NCI-H345 (cell line): Measurements from ENCODE around the gene ZNF853.
"Not testable (repeated sequence)": the region's sequence is repeated elsewhere in the genome, so short reads cannot be mapped to it uniquely, and the experiment has no call there.

Experiments used
- DNase-seq: peaks from one replicate; lab custom pipeline; 2025; lab: John Stamatoyannopoulos, UW

The ZNF853 gene

GRCh38 chr7:6614953-6615722, at the start of gene ZNF853:
ZNF853 (plus strand) TSS chr7:6615610; CDS start chr7:6616175, 565 bp downstream.
- peak; percentile 22 for DNase-seq

DNA sequence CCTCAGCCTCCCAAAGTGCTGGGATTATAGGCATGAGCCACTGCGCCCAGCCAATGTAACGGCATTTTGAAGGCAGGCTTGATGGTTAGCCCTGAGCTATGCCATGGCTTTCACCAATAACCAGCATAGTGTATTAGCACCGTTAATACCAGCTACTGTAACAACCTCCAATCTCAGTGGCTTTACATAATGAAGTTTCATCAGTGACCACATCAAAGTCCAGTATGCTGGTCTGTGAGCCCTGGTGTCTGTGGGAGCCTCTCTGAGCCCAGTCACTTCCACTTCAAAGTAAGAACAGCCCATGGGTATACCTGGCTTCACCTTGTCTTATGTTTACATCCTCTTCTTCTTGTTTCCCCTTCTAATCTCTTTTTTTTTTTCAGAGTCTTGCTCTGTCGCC, 49.8 kb upstream of the ZNF853 start:
- no peak for DNase-seq

DNA sequence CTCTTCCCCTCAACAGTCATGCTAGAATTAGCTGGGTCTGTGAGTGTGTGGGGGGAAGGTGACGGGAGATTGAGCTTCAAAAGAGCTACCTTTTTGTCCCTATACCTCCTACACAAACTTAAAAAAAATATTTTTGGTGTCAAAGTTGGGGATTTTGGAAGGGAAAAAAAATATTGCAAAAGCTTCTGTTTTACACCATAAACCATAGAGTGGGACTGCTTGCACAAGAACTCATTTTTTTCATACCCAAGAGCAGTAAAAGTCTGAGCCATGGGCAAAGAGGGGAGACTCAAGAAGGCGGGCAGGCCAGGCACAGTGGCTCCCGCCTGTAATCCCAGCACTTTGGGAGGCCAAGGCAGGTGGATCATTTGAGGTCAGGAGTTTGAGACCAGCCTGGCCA, 47.5 kb upstream of the ZNF853 start:
- DNase-seq: no peak

- DNase-seq: no peak
Observed at GRCh38 chr7:6571160-6571779, 44.1 kb upstream of the ZNF853 start.

DNA sequence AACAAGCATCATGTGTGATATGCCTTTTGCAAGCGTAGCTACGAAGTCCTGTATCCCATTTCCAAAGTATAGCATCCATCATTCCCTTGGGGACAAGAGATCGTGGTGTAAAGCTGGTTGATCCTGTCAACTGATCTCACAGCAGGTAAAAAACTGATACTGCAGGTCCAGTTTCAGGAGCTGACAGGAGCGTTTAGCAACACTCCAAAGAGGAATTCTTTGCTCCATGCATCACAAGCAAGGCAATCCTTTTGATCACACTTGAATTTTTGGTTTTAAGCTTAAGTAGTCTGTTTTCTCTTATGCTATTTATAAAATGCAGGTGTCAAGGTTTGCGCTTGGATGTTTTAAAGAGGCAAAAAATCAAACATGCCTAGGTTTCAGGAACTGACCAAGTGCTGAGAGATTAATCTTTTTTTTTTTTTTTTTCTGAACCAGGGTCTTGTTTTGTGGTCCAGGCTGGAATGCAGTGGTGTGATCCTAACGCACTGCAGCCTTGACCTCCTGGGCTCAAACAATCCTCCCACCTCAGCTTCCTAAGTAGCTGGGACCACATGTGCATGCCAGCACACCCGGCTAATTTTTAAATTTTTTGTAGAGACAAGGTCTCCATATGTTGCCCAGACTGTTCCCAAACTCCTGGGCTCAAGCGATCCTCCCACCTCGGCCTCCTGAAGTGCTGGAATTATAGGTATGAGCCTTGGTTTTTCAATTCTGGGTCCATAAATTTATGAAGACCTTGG, 40.0 kb upstream of the ZNF853 start:
- no peak for DNase-seq

GRCh38 chr7:6576024-6576866, 39.2 kb upstream of the ZNF853 start:
- DNase-seq: no peak

DNA sequence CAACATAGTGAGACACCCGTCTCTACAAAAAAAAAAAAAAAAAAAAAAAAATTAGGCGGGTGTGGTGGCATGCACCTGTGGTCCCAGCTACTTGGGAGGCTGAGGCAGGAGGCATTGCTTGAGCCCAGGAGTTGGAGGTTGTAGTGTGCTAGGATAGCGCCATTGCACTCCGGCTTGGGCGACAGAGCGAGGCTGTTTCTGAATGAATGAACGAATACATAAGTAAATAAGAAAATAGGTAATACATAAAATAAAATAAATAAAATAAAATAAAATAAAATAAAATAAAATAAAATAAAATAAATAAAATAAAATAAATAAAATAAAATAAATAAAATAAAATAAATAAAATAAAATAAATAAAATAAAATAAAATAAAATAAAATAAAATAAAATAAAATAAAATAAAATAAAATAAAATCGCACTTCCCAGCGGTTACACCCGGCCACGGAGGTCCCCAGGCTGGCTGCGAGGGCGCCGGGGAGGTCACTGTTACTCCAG, 38.5 kb upstream of the ZNF853 start:
- not testable (repeated sequence) for DNase-seq

- DNase-seq: peak; percentile 91
Observed at GRCh38 chr7:6577369-6578113, 37.9 kb upstream of the ZNF853 start, which contains the start of gene ZDHHC4. ZDHHC4 (plus strand) TSS chr7:6577454; CDS start chr7:6580562, 3,108 bp downstream.

DNA sequence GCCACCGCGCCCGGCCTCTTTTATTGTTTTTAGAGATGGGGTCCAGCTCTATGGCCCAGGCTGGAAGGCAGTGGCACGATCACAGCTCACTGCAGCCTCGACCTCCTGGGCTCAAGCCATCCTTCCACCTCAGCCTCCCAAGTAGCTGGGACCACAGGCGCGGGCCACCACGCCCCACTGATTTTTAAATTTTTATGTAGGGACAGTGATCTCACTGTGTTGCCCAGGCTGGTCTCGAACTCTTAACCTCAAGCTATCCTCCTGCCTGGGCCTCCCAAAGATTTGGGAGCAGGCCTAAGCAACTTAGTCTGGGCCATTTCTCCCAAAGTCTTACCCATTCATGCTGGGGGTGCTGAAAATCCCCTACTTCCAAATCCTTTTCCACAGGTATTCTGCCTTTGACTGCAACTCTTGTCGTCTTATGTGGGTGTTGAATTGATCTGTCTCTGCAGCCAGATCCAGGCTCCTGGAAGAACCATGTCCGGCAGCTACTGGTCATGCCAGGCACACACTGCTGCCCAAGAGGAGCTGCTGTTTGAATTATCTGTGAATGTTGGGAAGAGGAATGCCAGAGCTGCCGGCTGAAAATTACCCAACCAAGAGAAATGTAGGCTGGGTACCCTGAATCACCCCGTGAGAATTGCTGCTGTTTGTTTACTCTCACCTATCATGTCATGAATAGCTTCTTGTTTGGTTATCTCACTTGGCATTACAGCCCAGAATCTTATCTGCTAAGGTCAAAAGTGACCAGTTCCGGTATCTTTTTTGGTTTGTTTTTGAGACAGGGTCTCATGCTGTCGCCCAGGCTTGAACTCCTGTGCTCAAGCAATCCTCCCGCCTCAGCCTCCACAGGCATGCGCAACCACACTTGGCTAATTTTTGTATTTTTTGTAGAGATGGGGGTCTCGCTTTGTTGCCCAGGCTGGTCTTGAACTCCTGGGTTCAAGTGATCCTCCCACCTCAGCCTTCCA, 37.0 kb upstream of the ZNF853 start:
- DNase-seq: no peak

DNA sequence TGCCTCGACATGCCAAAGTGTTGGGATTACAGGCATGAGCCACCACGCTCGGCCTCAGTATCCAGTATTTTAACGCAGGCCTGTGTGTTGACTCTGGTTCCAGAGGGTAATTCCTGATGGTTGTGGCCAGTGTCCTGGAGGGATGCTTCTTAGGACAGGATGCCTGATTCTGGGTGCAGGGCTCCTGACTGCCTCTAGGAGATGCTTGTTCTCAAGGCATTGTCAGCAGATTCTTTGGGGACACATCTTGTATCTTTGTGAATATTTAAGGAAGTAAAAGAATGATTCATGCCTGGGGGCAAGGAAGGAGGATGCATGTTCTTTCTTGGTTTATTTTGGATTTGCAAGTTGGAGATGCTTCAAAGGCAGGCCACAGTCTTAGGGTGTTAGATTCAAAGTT, 36.0 kb upstream of the ZNF853 start:
- no peak for DNase-seq

DNA sequence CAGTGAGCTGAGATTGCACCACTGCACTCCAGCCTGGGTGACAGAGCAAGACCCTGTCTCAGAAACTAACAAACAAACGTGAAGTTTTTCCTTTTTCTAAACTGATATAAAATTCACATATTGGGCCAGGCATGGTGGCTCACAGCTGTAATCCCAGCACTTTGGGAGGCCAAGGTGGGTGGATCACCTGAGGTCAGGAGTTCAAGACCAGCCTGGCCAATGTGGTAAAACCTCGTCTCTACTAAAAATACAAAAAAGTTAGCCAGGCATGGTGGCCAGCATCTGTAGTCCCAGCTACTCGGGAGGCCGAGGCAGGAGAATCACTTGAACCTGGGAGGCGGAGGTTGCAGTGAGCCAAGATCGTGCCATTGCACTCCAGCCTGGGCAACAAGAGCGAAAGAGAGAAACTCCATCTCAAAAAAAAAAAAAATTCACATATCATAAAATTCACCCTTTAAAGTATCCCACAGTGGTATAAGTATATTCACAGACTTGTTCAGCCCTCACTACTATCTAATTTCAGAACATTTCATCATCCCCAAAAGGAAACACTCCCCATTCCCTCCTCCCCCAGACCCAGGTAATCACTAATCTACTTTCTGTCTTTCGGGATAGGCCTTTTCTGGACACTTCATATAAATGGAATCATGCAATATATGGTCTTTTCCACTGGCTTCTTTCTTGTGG, 29.5 kb upstream of the ZNF853 start:
- not testable (repeated sequence) for DNase-seq

DNA sequence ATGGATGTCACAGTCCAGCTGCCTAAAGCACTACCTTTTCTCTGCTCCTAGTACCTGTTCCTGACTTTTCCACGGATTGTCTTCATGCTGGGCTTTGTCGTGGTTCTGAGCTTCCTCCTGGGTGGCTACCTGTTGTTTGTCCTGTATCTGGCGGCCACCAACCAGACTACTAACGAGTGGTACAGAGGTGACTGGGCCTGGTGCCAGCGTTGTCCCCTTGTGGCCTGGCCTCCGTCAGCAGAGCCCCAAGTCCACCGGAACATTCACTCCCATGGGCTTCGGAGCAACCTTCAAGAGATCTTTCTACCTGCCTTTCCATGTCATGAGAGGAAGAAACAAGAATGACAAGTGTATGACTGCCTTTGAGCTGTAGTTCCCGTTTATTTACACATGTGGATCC, 26.8 kb upstream of the ZNF853 start:
- no peak for DNase-seq

DNA sequence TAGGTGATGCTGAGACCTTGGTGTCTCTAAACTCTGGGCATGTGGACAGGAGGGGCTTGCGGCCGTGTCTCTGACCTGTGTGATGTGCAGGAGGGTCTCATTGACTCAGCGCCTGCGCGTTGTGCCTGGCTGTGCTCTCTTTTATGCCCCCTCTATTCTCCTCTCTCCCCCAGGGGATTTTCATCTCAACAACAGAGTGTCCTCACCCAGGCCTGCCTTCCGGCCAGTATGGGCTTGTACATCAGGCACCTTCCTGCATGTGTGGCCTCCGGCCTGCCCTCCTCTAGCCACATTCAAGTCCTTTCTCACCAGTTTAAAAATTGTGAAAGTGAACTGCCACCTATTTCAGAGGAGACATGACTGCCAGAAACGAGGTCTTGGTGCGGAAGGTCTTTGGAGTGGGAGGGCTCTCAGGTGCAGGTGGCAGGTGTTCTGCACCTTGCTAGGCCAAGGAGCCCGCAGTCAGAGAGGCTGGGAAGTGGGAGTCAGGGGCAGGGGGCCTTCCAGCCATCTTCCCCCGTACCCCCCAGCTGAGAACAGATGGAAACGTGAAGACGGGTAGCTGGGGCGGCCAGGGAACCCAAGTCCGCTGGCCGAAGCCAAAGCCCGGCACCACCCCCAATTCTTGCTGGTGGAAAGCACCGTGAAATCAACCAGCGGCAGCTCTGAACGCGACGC, 26.1 kb upstream of the ZNF853 start:
- DNase-seq: no peak

DNA sequence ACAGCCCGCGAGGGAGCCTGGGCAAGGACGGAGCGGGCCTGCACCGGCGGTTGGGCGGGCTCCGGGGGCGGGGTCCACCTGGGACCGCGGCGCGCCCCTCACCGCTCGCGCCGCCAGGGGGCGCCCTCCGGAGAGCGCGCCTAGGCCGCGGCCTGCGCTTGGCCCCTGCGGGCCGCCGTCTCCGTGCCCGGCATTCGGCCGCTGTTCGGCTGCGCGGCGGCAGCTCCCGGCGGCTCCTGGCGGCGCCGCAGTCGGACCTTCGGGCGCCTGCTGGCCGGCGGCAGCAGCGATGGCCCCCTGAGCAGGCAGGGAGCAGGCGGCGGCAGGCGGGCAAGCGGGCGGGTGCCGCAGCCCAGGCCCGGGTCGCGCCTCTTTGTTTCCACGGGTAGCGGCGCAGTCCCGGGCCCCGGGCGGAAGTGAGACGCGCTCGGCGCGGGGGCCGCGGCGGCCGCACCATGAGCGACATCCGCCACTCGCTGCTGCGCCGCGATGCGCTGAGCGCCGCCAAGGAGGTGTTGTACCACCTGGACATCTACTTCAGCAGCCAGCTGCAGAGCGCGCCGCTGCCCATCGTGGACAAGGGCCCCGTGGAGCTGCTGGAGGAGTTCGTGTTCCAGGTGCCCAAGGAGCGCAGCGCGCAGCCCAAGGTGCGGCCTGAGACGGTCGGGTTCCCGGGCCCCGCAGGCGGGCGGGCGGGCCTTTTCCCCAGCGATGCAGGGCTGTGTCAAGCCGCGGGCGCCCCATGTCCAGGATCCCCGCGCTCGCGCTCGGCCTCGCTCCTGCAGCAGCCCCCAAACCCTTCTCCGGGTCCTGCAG, 25.4 kb upstream of the ZNF853 start, which contains the start of gene INTS15:
Gene INTS15 (plus strand): TSS at position 193 of the 816 bp plus-strand sequence. CDS start 263 bp downstream, at position 456.
- DNase-seq: peak; percentile 87

- no peak for DNase-seq
Observed at GRCh38 chr7:6590645-6591110, 24.7 kb upstream of the ZNF853 start.

- no peak for DNase-seq
Observed at GRCh38 chr7:6600093-6600492, 15.3 kb upstream of the ZNF853 start.

- no peak for DNase-seq
Observed at GRCh38 chr7:6604458-6604857, 11.0 kb upstream of the ZNF853 start.
